OCI-LY7 (cell line): ENCODE measurements around the gene TMEM273. TPM values are rescaled to one million over a fixed set of nuclear protein-coding genes. Genes with fewer than 3 reads are reported as not detected.

Experiments
- BruUV-seq: library from RNA; stranded (reverse); fragments of 400-500 nt; replicated peaks from 2 replicates; lab custom pipeline; 2021; lab: Mats Ljungman, UMichigan
- CTCF ChIA-PET: fragments of 300-600 bp; sonication (Branson Sonifier 250); formaldehyde crosslinking; loops from one replicate; lab custom pipeline; 2022; ENCODE audit warnings: antibody characterized with exemption; ENCODE audit not compliant: unreplicated experiment; lab: Charles Lee
- POLR2A ChIA-PET: fragments of 300-600 bp; sonication (Branson Sonifier 250); formaldehyde crosslinking; loops from one replicate; lab custom pipeline; 2022; ENCODE audit warnings: antibody characterized with exemption; lab: Charles Lee
- DNase-seq: peaks from one replicate; pipeline ENCODE4 v3.0.0-alpha.2; 2015; ENCODE audit warnings: low spot score
- H2AFZ ChIP-seq: fragments of 200-600 bp; sonication (generic), shearing (Covaris generic); 2 replicates; pipeline ENCODE4 v1.6.1; 2014; ENCODE audit warnings: mild to moderate bottlenecking, antibody characterized with exemption, low read length, moderate library complexity
- H3K27ac ChIP-seq: fragments of 200-600 bp; sonication (generic); 2 replicates; pipeline ENCODE4 v1.5.1; 2014; ENCODE audit warnings: mixed run types, low read depth, mild to moderate bottlenecking, moderate library complexity, low read length, inconsistent platforms; ENCODE audit not compliant: poor library complexity, severe bottlenecking
- H3K36me3 ChIP-seq: fragments of 200-600 bp; sonication (generic); 2 replicates; pipeline ENCODE4 v1.6.1; 2014; ENCODE audit warnings: mild to moderate bottlenecking, antibody characterized with exemption, low read length, moderate library complexity, mixed read lengths; ENCODE audit not compliant: insufficient read depth
- H3K4me1 ChIP-seq: fragments of 200-600 bp; sonication (generic); 2 replicates; pipeline ENCODE4 v1.5.1; 2014; ENCODE audit warnings: mild to moderate bottlenecking, low read length; ENCODE audit not compliant: insufficient read depth, poor library complexity, severe bottlenecking
- H3K4me2 ChIP-seq: fragments of 200-600 bp; sonication (generic); 2 replicates; pipeline ENCODE4 v1.6.1; 2014; ENCODE audit warnings: mild to moderate bottlenecking, low read length
- H3K4me3 ChIP-seq: fragments of 200-600 bp; sonication (generic); 2 replicates; pipeline ENCODE4 v1.5.1; 2014; ENCODE audit warnings: mild to moderate bottlenecking, low read depth, low read length; ENCODE audit not compliant: poor library complexity, severe bottlenecking
- H3K79me2 ChIP-seq: fragments of 200-600 bp; sonication (generic); 2 replicates; pipeline ENCODE4 v1.6.1; 2016; ENCODE audit warnings: low read depth, mild to moderate bottlenecking, low read length, moderate library complexity, mixed read lengths; ENCODE audit not compliant: insufficient read depth
- H3K9me2 ChIP-seq: fragments of 200-600 bp; sonication (generic); 2 replicates; pipeline ENCODE4 v1.6.1; 2016; ENCODE audit warnings: mild to moderate bottlenecking, low read length, mixed read lengths; ENCODE audit not compliant: insufficient read depth
- H3K9me3 ChIP-seq: fragments of 200-600 bp; sonication (generic); 2 replicates; pipeline ENCODE4 v1.6.1; 2014; ENCODE audit warnings: mild to moderate bottlenecking, mixed run types, low read length, mixed read lengths
- H4K20me1 ChIP-seq: fragments of 200-600 bp; sonication (generic); 2 replicates; pipeline ENCODE4 v1.6.1; 2014; ENCODE audit warnings: mild to moderate bottlenecking, antibody characterized with exemption, low read length, moderate library complexity, mixed read lengths; ENCODE audit not compliant: insufficient read depth
- EZH2phosphoT487 ChIP-seq: fragments of 200-600 bp; sonication (generic); IDR thresholded peaks from 2 replicates; pipeline ENCODE4 v1.6.1; 2018; ENCODE audit warnings: low read depth, borderline replicate concordance, mild to moderate bottlenecking, mixed run types, antibody characterized with exemption, low read length, moderate library complexity, mixed read lengths
- intact Hi-C: fragments of 100-400 bp; cut with micrococcal nuclease; formaldehyde crosslinking; loops from one replicate; pipeline ENCODE4 v1.10.0; 2022; ENCODE audit not compliant: unreplicated experiment
- total RNA-seq, 2 experiments: library from RNA; depleted of rRNA in 1 of 2; stranded (reverse); fragments of >200 nt in 1 of 2; shearing (Covaris generic) in 1 of 2; gene quantifications; 2 replicates each; pipeline ENCODE4 v1.2.3, GENCODE V29; 2014 to 2022
- TF ChIP-seq, protein P1 (sequence below): fragments of 200-600 bp; sonication (generic); conservative IDR thresholded peaks from 2 replicates; pipeline ENCODE4 v1.5.1; 2014; ENCODE audit warnings: mild to moderate bottlenecking, antibody characterized with exemption, low read length, moderate library complexity, mixed read lengths

Gene TMEM273
- total RNA-seq, 2 experiments from 2014 or later: 0.82 to 1.8 TPM

DNA sequence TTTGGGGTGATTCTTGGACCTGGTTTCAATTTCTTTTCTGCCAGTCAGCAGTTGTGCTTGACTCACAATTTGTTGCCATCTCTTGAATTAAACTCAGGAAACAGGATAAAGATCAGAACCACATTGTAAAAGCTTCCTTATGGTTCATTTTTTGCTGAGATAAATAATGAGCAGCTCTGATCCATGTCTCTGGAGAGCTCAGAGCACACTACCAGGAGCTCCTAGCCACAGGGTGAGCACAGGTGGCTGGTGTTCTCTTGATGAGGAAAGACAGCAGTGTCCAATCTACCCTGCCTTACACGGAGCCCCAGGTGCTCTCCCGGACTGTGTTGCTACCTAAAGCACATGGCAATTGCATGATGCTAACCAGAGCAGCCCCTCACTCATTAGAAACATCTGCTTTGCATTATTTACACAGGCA, 37.2 kb downstream of the TMEM273 start:
- Histone ChIP-seq H3K4me3 (no peak overlapping the region), H3K4me1 (peaks cover 7% of the 10 kb centered on the region), H2AFZ (no peak overlapping the region), H4K20me1 (no peaks in the 10 kb centered on the region), H3K36me3 (no peaks in the 10 kb centered on the region; the same call in 1 of the 2 replicates), H3K79me2 (no peaks in the 10 kb centered on the region), H3K4me2 (no peak overlapping the region), H3K9me3 (no peaks in the 10 kb centered on the region), H3K9me2 (no peaks in the 10 kb centered on the region), H3K27ac (no peak overlapping the region)
- no TSS peak for BruUV-seq
- DNase-seq: no peak
- CTCF ChIA-PET: no interaction called here
- TF ChIP-seq, protein P1, sequence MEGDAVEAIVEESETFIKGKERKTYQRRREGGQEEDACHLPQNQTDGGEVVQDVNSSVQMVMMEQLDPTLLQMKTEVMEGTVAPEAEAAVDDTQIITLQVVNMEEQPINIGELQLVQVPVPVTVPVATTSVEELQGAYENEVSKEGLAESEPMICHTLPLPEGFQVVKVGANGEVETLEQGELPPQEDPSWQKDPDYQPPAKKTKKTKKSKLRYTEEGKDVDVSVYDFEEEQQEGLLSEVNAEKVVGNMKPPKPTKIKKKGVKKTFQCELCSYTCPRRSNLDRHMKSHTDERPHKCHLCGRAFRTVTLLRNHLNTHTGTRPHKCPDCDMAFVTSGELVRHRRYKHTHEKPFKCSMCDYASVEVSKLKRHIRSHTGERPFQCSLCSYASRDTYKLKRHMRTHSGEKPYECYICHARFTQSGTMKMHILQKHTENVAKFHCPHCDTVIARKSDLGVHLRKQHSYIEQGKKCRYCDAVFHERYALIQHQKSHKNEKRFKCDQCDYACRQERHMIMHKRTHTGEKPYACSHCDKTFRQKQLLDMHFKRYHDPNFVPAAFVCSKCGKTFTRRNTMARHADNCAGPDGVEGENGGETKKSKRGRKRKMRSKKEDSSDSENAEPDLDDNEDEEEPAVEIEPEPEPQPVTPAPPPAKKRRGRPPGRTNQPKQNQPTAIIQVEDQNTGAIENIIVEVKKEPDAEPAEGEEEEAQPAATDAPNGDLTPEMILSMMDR: no peak
- no peak for TF ChIP-seq EZH2phosphoT487
- POLR2A ChIA-PET: interaction anchor here (0.6 kb wide), 1 partner anchor 8 kb away, joined by 3 read pairs; no protein-coding TSS in a partner anchor
- intact Hi-C loops: no loop called here

DNA sequence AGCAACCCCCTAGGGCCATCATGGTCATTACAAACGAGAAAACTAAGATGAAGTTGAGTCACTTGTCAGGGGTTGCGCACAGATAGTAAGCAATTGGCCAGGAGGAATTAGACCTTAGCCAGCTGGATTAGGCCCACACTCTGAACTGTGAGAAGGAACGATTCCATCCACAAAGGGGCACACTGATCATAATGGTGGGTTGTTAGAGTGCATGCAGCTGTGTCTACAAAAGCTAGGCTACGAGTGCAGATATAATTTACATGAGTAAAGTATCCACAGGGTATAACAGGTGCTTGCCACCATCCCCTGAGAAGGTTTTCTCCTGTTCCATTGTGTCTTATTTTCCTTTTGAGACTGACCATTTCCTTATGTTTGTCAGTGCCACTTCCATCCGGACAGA, 37.8 kb downstream of the TMEM273 start:
- TF ChIP-seq, protein P1: no peak
- no peak for TF ChIP-seq EZH2phosphoT487
- POLR2A ChIA-PET: no interaction called here
- Histone ChIP-seq H4K20me1 (no peaks in the 10 kb centered on the region), H2AFZ (no peak overlapping the region), H3K79me2 (no peaks in the 10 kb centered on the region), H3K27ac (no peak overlapping the region), H3K4me1 (peaks cover 7% of the 10 kb centered on the region), H3K36me3 (no peaks in the 10 kb centered on the region; the same call in 1 of the 2 replicates), H3K4me3 (no peak overlapping the region), H3K4me2 (no peak overlapping the region), H3K9me2 (no peaks in the 10 kb centered on the region), H3K9me3 (no peaks in the 10 kb centered on the region)
- CTCF ChIA-PET: no interaction called here
- DNase-seq: no peak
- BruUV-seq: no TSS peak
- intact Hi-C loops: no loop called here

DNA sequence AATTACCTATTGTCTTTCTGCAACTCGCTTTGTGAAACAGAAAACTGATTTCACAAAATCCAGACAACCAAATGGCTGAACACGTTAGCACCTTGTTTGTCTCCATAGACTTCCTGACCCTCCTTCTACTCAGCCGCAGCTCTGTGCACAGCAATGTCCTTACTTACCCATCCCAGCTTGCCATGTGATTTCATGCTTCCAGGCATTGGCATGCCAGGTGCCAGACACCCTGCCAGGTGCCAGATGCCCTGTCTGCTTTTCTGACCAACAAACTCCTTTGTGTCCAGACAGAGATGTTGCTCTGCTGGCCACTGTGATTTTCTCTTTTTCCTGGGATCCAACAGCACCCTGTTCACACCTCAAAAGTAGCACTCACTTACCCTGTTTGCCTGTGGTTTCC, 38.3 kb downstream of the TMEM273 start:
- no peak overlapping the region for H2AFZ ChIP-seq
- CTCF ChIA-PET: no interaction called here
- no peak overlapping the region for H3K27ac ChIP-seq
- no peaks in the 10 kb centered on the region for H3K9me3 ChIP-seq
- BruUV-seq: no TSS peak
- no peaks in the 10 kb centered on the region for H4K20me1 ChIP-seq
- intact Hi-C loops: no loop called here
- no peaks in the 10 kb centered on the region; the same call in 1 of the 2 replicates for H3K36me3 ChIP-seq
- no peak overlapping the region for H3K4me2 ChIP-seq
- POLR2A ChIA-PET: no interaction called here
- peaks cover 7% of the 10 kb centered on the region for H3K4me1 ChIP-seq
- no peaks in the 10 kb centered on the region for H3K79me2 ChIP-seq
- TF ChIP-seq, protein P1: no peak
- no peak for TF ChIP-seq EZH2phosphoT487
- no peak overlapping the region for H3K4me3 ChIP-seq
- no peak for DNase-seq
- no peaks in the 10 kb centered on the region for H3K9me2 ChIP-seq
